ENCODE data around the gene CCDC186. TPM values are rescaled to one million over a fixed set of nuclear protein-coding genes. Genes with fewer than 3 reads are reported as not detected.
A peak's percentile ranks its signal among the peaks of the same experiment; 100 is the strongest.

The CCDC186 gene
- total RNA-seq, 1 experiment from 2014 or later, result 26.3 TPM

- Histone ChIP-seq H3K4me1 (no peaks in the 10 kb centered on the region), H3K9me3 (no peaks in the 10 kb centered on the region), H3K36me3 (ENCODE audit: control insufficient read depth, insufficient read depth, low read length) (no peaks in the 10 kb centered on the region), H3K4me3 (ENCODE audit: low read depth, low read length) (no peak overlapping the region), H3K27me3 (replicated peaks; ENCODE audit: control insufficient read depth, insufficient read depth, low read length) (no peaks in the 10 kb centered on the region)
- BruUV-seq (replicated peaks), result TSS peak; percentile 5
- ChIA-PET CTCF (no interaction called here), POLR2A (no interaction called here)
- Mint-ChIP-seq H3K4me3 (ENCODE audit: unreplicated experiment) (no peak overlapping the region), H3K27me3 (ENCODE audit: insufficient read depth, unreplicated experiment) (no peaks in the 10 kb centered on the region), H3K9me3 (ENCODE audit: unreplicated experiment) (no peaks in the 10 kb centered on the region), H3K27ac (ENCODE audit: unreplicated experiment) (no peak overlapping the region), H3K4me1 (ENCODE audit: low read depth, unreplicated experiment) (no peaks in the 10 kb centered on the region), H3K36me3 (ENCODE audit: insufficient read depth, unreplicated experiment) (peaks cover 70% of the 10 kb centered on the region)
- no peak for TF ChIP-seq CTCF (IDR thresholded peaks at IDR 0.05; ENCODE audit: insufficient read depth in 1 of 2, low read depth in 1 of 2, low read length in 1 of 2, severe bottlenecking in 1 of 2, unreplicated experiment in 1 of 2)
- intact Hi-C loops (cut with micrococcal nuclease; ENCODE audit: unreplicated experiment), result no loop called here
- DNase-seq, result no peak
Observed at GRCh38 chr10:114135476-114135875, 38.5 kb downstream of the CCDC186 start.

GRCh38 chr10:114131094-114131493 is 42.9 kb downstream of the CCDC186 start:
- H3K27me3 Mint-ChIP-seq (ENCODE audit: insufficient read depth, unreplicated experiment), result no peaks in the 10 kb centered on the region
- no peak overlapping the region for H3K27ac Mint-ChIP-seq (ENCODE audit: unreplicated experiment)
- H3K36me3 Mint-ChIP-seq (ENCODE audit: insufficient read depth, unreplicated experiment), result peaks cover 67% of the 10 kb centered on the region
- H3K4me3 ChIP-seq (ENCODE audit: low read depth, low read length), result no peak overlapping the region
- no peaks in the 10 kb centered on the region for H3K4me1 ChIP-seq
- intact Hi-C loops (cut with micrococcal nuclease; ENCODE audit: unreplicated experiment), result no loop called here
- BruUV-seq (replicated peaks), result no TSS peak
- H3K4me1 Mint-ChIP-seq (ENCODE audit: low read depth, unreplicated experiment), result no peaks in the 10 kb centered on the region
- H3K9me3 ChIP-seq, result no peaks in the 10 kb centered on the region
- H3K36me3 ChIP-seq (ENCODE audit: control insufficient read depth, insufficient read depth, low read length), result no peaks in the 10 kb centered on the region; the same call in 1 of the 2 replicates
- no peak overlapping the region for H3K4me3 Mint-ChIP-seq (ENCODE audit: unreplicated experiment)
- DNase-seq, result no peak
- H3K27me3 ChIP-seq (replicated peaks; ENCODE audit: control insufficient read depth, insufficient read depth, low read length), result no peaks in the 10 kb centered on the region
- TF ChIP-seq CTCF (IDR thresholded peaks at IDR 0.05; ENCODE audit: insufficient read depth in 1 of 2, low read depth in 1 of 2, low read length in 1 of 2, severe bottlenecking in 1 of 2, unreplicated experiment in 1 of 2), result no peak
- POLR2A ChIA-PET, result no interaction called here
- CTCF ChIA-PET, result no interaction called here
- no peaks in the 10 kb centered on the region for H3K9me3 Mint-ChIP-seq (ENCODE audit: unreplicated experiment)

GRCh38 chr10:114121031-114121430 is 53.0 kb downstream of the CCDC186 start:
- H3K27me3 ChIP-seq (replicated peaks; ENCODE audit: control insufficient read depth, insufficient read depth, low read length), result no peaks in the 10 kb centered on the region
- H3K4me3 Mint-ChIP-seq (ENCODE audit: unreplicated experiment), result no peak overlapping the region
- intact Hi-C loops (cut with micrococcal nuclease; ENCODE audit: unreplicated experiment), result no loop called here
- BruUV-seq (replicated peaks), result no TSS peak
- no peaks in the 10 kb centered on the region for H3K9me3 Mint-ChIP-seq (ENCODE audit: unreplicated experiment)
- ChIA-PET POLR2A (no interaction called here), CTCF (no interaction called here)
- H3K36me3 ChIP-seq (ENCODE audit: control insufficient read depth, insufficient read depth, low read length), result no peaks in the 10 kb centered on the region
- H3K27ac Mint-ChIP-seq (ENCODE audit: unreplicated experiment), result no peak overlapping the region
- no peaks in the 10 kb centered on the region for H3K4me1 ChIP-seq
- H3K36me3 Mint-ChIP-seq (ENCODE audit: insufficient read depth, unreplicated experiment), result peaks cover 13% of the 10 kb centered on the region
- H3K4me1 Mint-ChIP-seq (ENCODE audit: low read depth, unreplicated experiment), result no peaks in the 10 kb centered on the region
- no peak for DNase-seq
- no peak overlapping the region for H3K4me3 ChIP-seq (ENCODE audit: low read depth, low read length)
- H3K9me3 ChIP-seq, result no peaks in the 10 kb centered on the region
- no peak for TF ChIP-seq CTCF (IDR thresholded peaks at IDR 0.05; ENCODE audit: insufficient read depth in 1 of 2, low read depth in 1 of 2, low read length in 1 of 2, severe bottlenecking in 1 of 2, unreplicated experiment in 1 of 2)
- no peaks in the 10 kb centered on the region for H3K27me3 Mint-ChIP-seq (ENCODE audit: insufficient read depth, unreplicated experiment)
